ENCODE measurements around the gene OSBPL10.
"Not testable (repeated sequence)": the region's sequence is repeated elsewhere in the genome, so short reads cannot be mapped to it uniquely, and the experiment has no call there.

The OSBPL10 gene

GRCh38 chr3:31981206-31982181 lies at the start of gene OSBPL10, which contains the start of gene ZNF860:
OSBPL10 (minus strand) TSS chr3:31981262; CDS start chr3:31981179, 83 bp downstream.
ZNF860 (plus strand) TSS chr3:31981750; CDS start chr3:31989080, 7,330 bp downstream.
- peak; percentile 92 for DNase-seq

GRCh38 chr3:32026593-32026992 lies 45.5 kb upstream of the OSBPL10 start:
- DNase-seq, result no peak

GRCh38 chr3:32022947-32023346 lies 41.9 kb upstream of the OSBPL10 start:
- DNase-seq, result no peak

GRCh38 chr3:32021748-32022147 lies 40.7 kb upstream of the OSBPL10 start:
- DNase-seq, result no peak

GRCh38 chr3:32021155-32021554 lies 40.1 kb upstream of the OSBPL10 start:
- DNase-seq, result no peak

- no peak for DNase-seq
Observed at GRCh38 chr3:32018757-32019564, 37.9 kb upstream of the OSBPL10 start.

GRCh38 chr3:32017286-32017685 lies 36.2 kb upstream of the OSBPL10 start:
- DNase-seq, result no peak

GRCh38 chr3:32015638-32016037 lies 34.6 kb upstream of the OSBPL10 start:
- DNase-seq, result not testable (repeated sequence)

- DNase-seq, result not testable (repeated sequence)
Observed at GRCh38 chr3:32010699-32011098, 29.6 kb upstream of the OSBPL10 start.

GRCh38 chr3:32009957-32010356 lies 28.9 kb upstream of the OSBPL10 start:
- no peak for DNase-seq

- no peak for DNase-seq
Observed at GRCh38 chr3:32009101-32009500, 28.0 kb upstream of the OSBPL10 start.

GRCh38 chr3:32004113-32004765 lies 23.2 kb upstream of the OSBPL10 start:
- DNase-seq, result no peak

- DNase-seq, result no peak
Observed at GRCh38 chr3:32003380-32003779, 22.3 kb upstream of the OSBPL10 start.

GRCh38 chr3:32002561-32003368 lies 21.7 kb upstream of the OSBPL10 start:
- no peak for DNase-seq

- no peak for DNase-seq
Observed at GRCh38 chr3:32000877-32001276, 19.8 kb upstream of the OSBPL10 start.

GRCh38 chr3:31999907-32000439 lies 18.9 kb upstream of the OSBPL10 start:
- no peak for DNase-seq

GRCh38 chr3:31997500-31997899 lies 16.4 kb upstream of the OSBPL10 start:
- no peak for DNase-seq

- no peak for DNase-seq
Observed at GRCh38 chr3:31996195-31996594, 15.1 kb upstream of the OSBPL10 start.

- not testable (repeated sequence) for DNase-seq
Observed at GRCh38 chr3:31995026-31995425, 14.0 kb upstream of the OSBPL10 start.

GRCh38 chr3:31993843-31994242 lies 12.8 kb upstream of the OSBPL10 start:
- DNase-seq, result no peak

- not testable (repeated sequence) for DNase-seq
Observed at GRCh38 chr3:31992995-31993394, 11.9 kb upstream of the OSBPL10 start.

GRCh38 chr3:31988271-31988670 lies 7.2 kb upstream of the OSBPL10 start:
- DNase-seq, result no peak
